Small intestine (tissue), 7 donors: Measurements from ENCODE around the gene EXOC1. TPM values are rescaled to one million over a fixed set of nuclear protein-coding genes. Genes with fewer than 3 reads are reported as not detected.
"Not testable (repeated sequence)": the region's sequence is repeated elsewhere in the genome, so short reads cannot be mapped to it uniquely, and the experiment has no call there.

Experiments
- DNase-seq, 2 donors: peaks; one replicate each; pipeline versions ENCODE4 v3.0.0 to v3.0.0-alpha.2; 2013
- FAIRE-seq: peaks from 2 replicates; lab custom pipeline; 2012; peaks lifted over from hg19 to GRCh38; lab: Jason Lieb, UNC
- H3K27ac ChIP-seq, 3 donors: one replicate each; pipeline ENCODE4 v1.5.1; 2013; ENCODE audit warnings: low read length in 2 of 3, mild to moderate bottlenecking in 2 of 3, control low read depth in 1 of 3, inconsistent platforms in 1 of 3, low read depth in 1 of 3, moderate library complexity in 1 of 3
- H3K27me3 ChIP-seq, 3 donors: one replicate each; pipeline ENCODE4 v1.6.1; 2013; ENCODE audit warnings: low read length in 3 of 3, inconsistent platforms in 1 of 3; ENCODE audit not compliant: control insufficient read depth in 3 of 3, insufficient read depth in 3 of 3
- H3K36me3 ChIP-seq, 3 donors: one replicate each; pipeline ENCODE4 v1.6.1; 2013; ENCODE audit warnings: low read length in 3 of 3, inconsistent platforms in 1 of 3, low read depth in 1 of 3, mild to moderate bottlenecking in 1 of 3, moderate library complexity in 1 of 3; ENCODE audit not compliant: control insufficient read depth in 3 of 3, insufficient read depth in 2 of 3
- H3K4me1 ChIP-seq, 3 donors: one replicate each; pipeline ENCODE4 v1.6.1; 2013; ENCODE audit warnings: low read length in 2 of 3, inconsistent platforms in 1 of 3, low read depth in 1 of 3, mild to moderate bottlenecking in 1 of 3, moderate library complexity in 1 of 3; ENCODE audit not compliant: control insufficient read depth in 3 of 3, insufficient read depth in 2 of 3
- H3K4me3 ChIP-seq, 3 donors: one replicate each; pipeline ENCODE4 v1.5.1; 2013; ENCODE audit warnings: low read length in 3 of 3, control low read depth in 1 of 3, inconsistent platforms in 1 of 3, low read depth in 1 of 3, mild to moderate bottlenecking in 1 of 3, moderate library complexity in 1 of 3
- H3K9me3 ChIP-seq, 2 donors: one replicate each; pipeline ENCODE4 v1.6.1; 2013; ENCODE audit warnings: low read depth in 1 of 2, low read length in 1 of 2; ENCODE audit not compliant: control insufficient read depth in 2 of 2, insufficient read depth in 1 of 2
- WGBS, 3 donors: extraction: QIAGEN DNeasy Blood & Tissue Kit; methylation state at CpG; one replicate each; pipeline ENCODE4 v1.1.7; 2013; 5-methylcytosine and 5-hydroxymethylcytosine counted together
- polyA plus RNA-seq, 4 donors: library from polyadenylated mRNA; stranded (reverse) in 3 of 4; unstranded in 1 of 4; fragments of 200-250 nt in 3 of 4; fragments of 120-200 nt in 1 of 4; gene quantifications; one replicate each; pipeline versions ENCODE4 v1.2.1 to v1.2.3, GENCODE V29; 2013
- donor health status: healthy with polysubstance abuse.
- donor health status: control.
- donor health status: control.
- donor health status: Bipolar disorder and iron deficiency.
- donor health status: healthy.

Gene EXOC1
- polyA plus RNA-seq, 4 donors: 15.3 to 37.9 (median 20.9) TPM

- no peak for FAIRE-seq
- DNase-seq: no peak
- Histone ChIP-seq H3K27ac (no peak overlapping the region), H3K36me3 (no peaks in the 10 kb centered on the region), H3K27me3 (no peaks in the 10 kb centered on the region), H3K4me3 (no peak overlapping the region), H3K9me3 (no peaks in the 10 kb centered on the region), H3K4me1 (no peaks in the 10 kb centered on the region)
- 78 to 88% (median 83%) methylated on average over 1 of the region's 1 CpG for WGBS, 3 donors
Observed at GRCh38 chr4:55840956-55841355, 12.5 kb upstream of the EXOC1 start.

DNA sequence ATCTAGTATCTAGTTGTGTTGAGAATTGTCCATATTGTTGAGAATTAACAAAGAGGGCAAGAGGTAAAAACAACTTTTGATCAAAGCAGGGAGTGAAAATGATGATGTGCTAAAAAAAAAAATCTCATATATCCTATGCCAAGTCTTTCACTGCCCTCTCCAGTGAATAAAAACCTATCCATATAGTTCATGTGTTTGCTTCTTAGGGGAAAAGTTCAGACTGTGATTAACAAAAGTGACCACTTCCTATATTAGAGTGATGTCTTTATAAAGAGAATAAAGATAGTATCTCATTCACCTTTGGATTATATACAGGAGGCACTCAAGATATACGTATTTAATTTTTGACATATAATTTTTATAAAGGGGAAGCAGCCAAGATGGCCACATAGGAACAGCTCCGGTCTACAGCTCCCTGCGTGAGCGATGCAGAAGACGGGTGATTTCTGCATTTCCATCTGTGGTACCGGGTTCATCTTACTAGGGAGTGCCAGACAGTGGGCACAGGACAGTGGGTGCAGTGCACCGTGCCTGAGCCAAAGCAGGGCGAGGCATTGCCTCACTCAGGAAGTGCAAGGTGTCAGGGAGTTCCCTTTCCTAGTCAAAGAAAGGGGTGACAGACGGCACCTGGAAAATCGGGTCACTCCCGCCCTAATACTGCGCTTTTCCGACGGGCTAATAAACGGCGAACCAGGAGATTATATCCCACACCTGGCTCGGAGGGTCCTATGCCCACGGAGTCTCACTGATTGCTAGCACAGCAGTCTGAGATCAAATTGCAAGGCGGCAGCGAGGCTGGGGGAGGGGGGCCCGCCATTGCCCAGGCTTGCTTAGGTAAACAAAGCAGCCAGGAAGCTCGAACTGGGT, 11.8 kb upstream of the EXOC1 start:
- H3K27me3 ChIP-seq, DNase-seq, H3K9me3 ChIP-seq, FAIRE-seq, H3K4me1 ChIP-seq, H3K36me3 ChIP-seq, H3K4me3 ChIP-seq, H3K27ac ChIP-seq: not testable (repeated sequence)
- WGBS, 3 donors: 69 to 85% (median 74%) methylated on average over 18 to 21 of the region's 22 CpGs

DNA sequence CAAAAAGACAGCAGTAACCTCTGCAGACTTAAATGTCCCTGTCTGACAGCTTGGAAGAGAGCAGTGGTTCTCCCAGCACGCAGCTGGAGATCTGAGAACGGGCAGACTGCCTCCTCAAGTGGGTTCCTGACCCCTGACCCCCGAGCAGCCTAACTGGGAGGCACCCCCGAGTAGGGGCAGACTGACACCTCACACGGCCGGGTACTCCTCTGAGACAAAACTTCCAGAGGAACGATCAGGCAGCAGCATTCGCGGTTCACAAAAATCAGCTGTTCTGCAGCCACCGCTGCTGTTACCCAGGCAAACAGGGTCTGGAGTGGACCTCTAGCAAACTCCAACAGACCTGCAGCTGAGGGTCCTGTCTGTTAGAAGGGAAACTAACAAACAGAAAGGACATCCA, 11.1 kb upstream of the EXOC1 start:
- not testable (repeated sequence) for H3K9me3 ChIP-seq, FAIRE-seq, H3K4me1 ChIP-seq, H3K27me3 ChIP-seq, H3K36me3 ChIP-seq, H3K4me3 ChIP-seq, DNase-seq, H3K27ac ChIP-seq
- 60 to 92% (median 73%) methylated on average over 6 to 10 of the region's 10 CpGs for WGBS, 3 donors

GRCh38 chr4:55849724-55850123, 3.7 kb upstream of the EXOC1 start:
- H3K27ac ChIP-seq: no peak overlapping the region
- DNase-seq (no peak), FAIRE-seq (no peak)
- no peaks in the 10 kb centered on the region for H3K36me3 ChIP-seq
- peaks cover 0 to 9% (median 0%) of the 10 kb centered on the region in 3 donors for H3K4me1 ChIP-seq
- H3K4me3 ChIP-seq: no peak overlapping the region
- no peaks in the 10 kb centered on the region for H3K9me3 ChIP-seq
- peaks cover 0 to 2% (median 0%) of the 10 kb centered on the region in 3 donors for H3K27me3 ChIP-seq
- 80 to 90% (median 82%) methylated on average over 9 of the region's 9 CpGs for WGBS, 3 donors

- DNase-seq (peak; percentile 56 to 91), FAIRE-seq (no peak)
- Histone ChIP-seq H3K4me3 (no peak overlapping the region), H3K9me3 (no peaks in the 10 kb centered on the region), H3K36me3 (no peaks in the 10 kb centered on the region), H3K27me3 (peaks cover 0 to 2% (median 0%) of the 10 kb centered on the region in 3 donors), H3K27ac (peak overlapping the region in 2 of 3 donors; percentile 8 to 18), H3K4me1 (peaks cover 0 to 11% (median 10%) of the 10 kb centered on the region in 3 donors)
- WGBS, 3 donors: 13 to 56% (median 25%) methylated on average over 6 of the region's 6 CpGs
Observed at GRCh38 chr4:55851885-55852284, 1.6 kb upstream of the EXOC1 start.

- peaks cover 0 to 11% (median 10%) of the 10 kb centered on the region in 3 donors for H3K4me1 ChIP-seq
- 9 to 13% (median 9%) methylated on average over 7 of the region's 7 CpGs for WGBS, 3 donors
- peak in 1 of 2 donors; percentile 16 for DNase-seq
- H3K27ac ChIP-seq: peak overlapping the region in 1 of 3 donors; percentile 96
- no peaks in the 10 kb centered on the region for H3K27me3 ChIP-seq
- H3K9me3 ChIP-seq: no peaks in the 10 kb centered on the region
- H3K36me3 ChIP-seq: no peaks in the 10 kb centered on the region
- H3K4me3 ChIP-seq: peak overlapping the region; percentile 70 to 98 (median 94)
- no peak for FAIRE-seq
Observed at GRCh38 chr4:55854129-55854528, 681 bp downstream of the EXOC1 start.

GRCh38 chr4:55857586-55857985, 4.1 kb downstream of the EXOC1 start:
- Histone ChIP-seq H3K27ac (no peak overlapping the region), H3K27me3 (no peaks in the 10 kb centered on the region), H3K9me3 (no peaks in the 10 kb centered on the region), H3K4me1 (peaks cover 0 to 10% (median 8%) of the 10 kb centered on the region in 3 donors), H3K36me3 (peaks cover 3 to 7% (median 5%) of the 10 kb centered on the region in 3 donors), H3K4me3 (no peak overlapping the region)
- WGBS, 3 donors: 64 to 82% (median 81%) methylated on average over 1 of the region's 1 CpG
- DNase-seq (no peak), FAIRE-seq (no peak)

- Histone ChIP-seq H3K4me3 (no peak overlapping the region), H3K9me3 (no peaks in the 10 kb centered on the region), H3K27me3 (no peaks in the 10 kb centered on the region), H3K4me1 (peaks cover 0 to 10% (median 2%) of the 10 kb centered on the region in 3 donors), H3K27ac (no peak overlapping the region), H3K36me3 (peaks cover 3 to 14% (median 5%) of the 10 kb centered on the region in 3 donors)
- DNase-seq (no peak), FAIRE-seq (no peak)
- 70 to 85% (median 82%) methylated on average over 2 of the region's 2 CpGs for WGBS, 3 donors
Observed at GRCh38 chr4:55859711-55860110, 6.3 kb downstream of the EXOC1 start.
